GM18868 (cell line): Measurements from ENCODE around the gene DCT.

ENCODE experiments used
- ATAC-seq: cut with Tn5 transposase; IDR thresholded peaks from one replicate; pipeline ENCODE4 v1.9.1; 2021; ENCODE audit warnings: mild to moderate bottlenecking, moderate library complexity; ENCODE audit not compliant: unreplicated experiment

DCT gene

DNA sequence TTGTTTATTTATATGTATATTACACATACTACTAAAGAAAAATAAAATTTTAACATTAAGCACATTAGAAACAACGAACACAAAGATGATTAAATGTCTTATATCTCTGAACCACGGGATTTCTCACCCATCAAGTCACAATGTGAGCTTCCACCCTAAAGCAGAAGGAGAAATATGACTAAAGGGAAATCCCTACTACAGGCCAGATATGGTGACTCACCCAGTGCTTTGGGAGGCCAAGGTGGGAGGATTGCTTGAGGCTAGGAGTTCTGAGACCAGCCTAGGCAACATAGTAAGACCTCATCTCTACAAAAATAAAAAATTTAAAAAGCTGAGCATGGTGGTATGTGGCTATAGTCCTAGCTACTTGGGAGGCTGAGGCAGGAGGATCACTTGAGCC, 24.6 kb downstream of the DCT start:
- ATAC-seq: no peak

- no peak for ATAC-seq
Measured at GRCh38 chr13:94454334-94454733, 25.1 kb downstream of the DCT start.

DNA sequence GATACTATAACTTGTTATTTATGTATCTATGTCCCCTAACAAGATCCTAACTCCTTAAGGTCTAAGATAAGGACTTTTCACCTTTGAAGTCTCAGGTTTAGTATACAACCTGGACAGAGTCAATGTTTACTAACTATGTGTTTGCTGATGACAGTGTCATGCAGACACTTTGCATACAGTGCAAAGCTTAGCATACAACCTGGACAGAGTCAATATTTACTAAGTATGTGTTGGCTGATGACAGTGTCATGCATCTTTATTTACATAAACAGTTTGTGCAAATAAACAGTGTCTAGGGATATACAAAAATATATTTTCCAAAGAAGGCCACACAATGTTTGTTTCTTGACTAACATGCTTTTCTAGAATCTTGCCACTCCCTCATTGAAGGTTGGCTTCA, 34.7 kb downstream of the DCT start:
- no peak for ATAC-seq

DNA sequence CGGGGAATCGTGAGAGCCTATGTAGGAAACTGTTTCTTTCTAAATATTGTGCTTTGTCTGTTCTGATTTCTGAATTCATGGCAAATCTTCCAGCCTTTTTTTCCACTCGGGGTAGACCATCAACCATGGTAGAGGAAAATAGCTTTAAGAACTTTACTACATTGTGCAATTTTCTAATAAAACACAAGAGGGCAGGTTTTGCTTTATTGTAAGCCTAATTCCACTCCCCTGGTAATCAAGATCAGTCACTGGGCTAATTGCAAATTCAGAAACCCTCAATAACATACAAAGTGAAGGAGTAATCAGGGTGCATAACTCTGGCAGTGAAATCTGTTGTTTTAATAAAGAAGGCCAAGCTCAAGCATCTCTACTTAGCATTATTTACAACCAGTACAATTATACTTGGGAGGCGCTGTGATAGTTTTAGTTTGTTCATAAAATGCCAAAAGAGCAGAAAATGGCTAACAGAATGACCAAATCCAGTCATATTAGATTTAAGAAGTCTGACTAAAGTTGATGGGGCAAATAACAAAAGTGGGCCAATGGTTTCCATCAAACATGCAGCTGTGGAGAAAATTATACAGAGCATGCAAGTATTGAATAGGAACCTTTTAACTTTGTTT, 43.8 kb downstream of the DCT start:
- ATAC-seq: peak; percentile 29

GRCh38 chr13:94433055-94433961, 46.2 kb downstream of the DCT start:
- ATAC-seq: peak; percentile 97

DNA sequence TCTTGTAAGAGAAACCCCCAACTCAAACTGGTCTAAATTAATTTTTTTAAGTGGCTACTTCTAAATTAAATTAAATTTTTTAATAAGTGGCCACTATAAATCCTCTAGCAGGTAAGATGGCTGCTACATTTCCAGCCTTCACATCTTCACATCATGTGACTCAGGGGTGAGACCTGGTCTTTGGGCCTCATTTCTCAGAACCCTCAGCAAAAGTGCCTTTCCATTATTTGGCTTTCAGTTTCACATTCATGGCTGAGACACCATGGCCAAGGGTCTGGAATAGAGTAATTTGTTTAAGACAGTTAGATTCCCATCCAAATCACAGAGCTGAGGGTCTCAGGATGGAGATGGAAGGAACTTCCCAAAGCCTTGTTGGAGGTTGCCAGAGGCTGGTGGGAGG, 47.5 kb downstream of the DCT start:
- ATAC-seq: no peak

DNA sequence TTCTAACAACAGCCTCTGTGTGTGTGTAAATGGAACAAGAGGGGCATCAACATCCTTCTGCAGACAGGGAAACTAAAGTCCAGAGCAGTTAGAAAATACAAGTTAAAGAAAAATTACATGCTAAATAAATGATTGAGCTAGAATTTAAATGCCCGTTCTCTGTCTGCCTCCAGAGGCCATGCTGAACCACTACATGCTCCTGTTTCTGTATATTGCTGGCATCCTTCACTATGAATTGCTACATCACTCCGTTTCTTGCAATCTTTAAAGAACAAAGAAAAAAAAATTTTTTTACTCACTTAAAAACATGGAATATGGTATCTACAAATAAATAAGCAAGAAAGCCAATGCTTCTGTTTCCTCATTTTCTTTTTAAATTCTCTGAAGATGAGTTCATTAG, 47.9 kb downstream of the DCT start:
- no peak for ATAC-seq

DNA sequence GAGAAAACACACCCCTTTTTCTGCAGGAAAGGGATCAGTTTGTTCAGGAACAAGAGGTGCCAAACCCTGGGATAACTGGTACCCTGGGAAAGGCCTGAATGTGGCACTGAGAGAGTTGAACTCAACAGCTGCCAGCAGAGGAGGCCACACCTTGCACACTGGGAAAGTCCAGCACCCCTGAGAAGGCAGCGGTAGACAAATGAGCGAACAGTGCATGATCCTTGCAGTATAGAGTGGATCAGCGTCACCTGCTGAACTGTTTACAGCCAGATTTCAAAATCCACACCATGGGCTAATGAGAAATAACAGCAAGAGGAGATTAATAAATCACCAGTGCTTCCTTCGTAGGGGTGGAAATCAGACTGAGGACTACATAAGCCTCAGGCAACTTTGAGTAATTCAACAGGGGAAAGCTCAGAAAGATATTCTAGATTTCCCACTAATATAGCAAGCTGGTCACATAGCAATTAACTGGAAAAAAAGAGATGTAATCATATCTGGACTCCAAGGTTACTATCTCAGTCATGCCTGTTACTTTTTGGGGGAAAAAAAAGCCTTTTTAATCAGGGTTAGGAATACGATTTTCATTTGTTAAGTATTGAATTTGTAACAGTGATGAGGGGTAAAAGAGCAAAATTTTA, 52.0 kb downstream of the DCT start:
- peak; percentile 80 for ATAC-seq

GRCh38 chr13:94419925-94420305, 59.6 kb downstream of the DCT start:
- ATAC-seq: no peak

- ATAC-seq: peak; percentile 83
Measured at GRCh38 chr13:94419304-94419924, 60.1 kb downstream of the DCT start.

DNA sequence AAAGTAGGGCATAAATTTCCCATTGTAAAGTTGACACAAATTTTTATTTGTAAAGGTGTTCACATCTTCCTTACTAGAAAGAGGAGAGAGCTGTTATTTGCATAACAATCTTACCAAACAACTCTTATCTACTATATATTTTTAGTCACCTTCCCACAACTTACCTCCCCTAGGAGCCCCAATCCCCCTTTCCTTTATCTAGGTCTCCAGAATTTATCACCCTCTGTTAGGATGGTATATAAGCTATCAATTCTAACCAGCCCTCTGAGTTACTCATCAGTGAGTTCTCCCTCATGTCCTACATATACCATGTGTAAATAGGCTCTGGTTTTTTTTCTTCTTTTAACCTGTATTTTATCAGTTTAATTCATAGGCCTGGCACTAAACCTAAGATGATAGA, 62.2 kb downstream of the DCT start:
- no peak for ATAC-seq

DNA sequence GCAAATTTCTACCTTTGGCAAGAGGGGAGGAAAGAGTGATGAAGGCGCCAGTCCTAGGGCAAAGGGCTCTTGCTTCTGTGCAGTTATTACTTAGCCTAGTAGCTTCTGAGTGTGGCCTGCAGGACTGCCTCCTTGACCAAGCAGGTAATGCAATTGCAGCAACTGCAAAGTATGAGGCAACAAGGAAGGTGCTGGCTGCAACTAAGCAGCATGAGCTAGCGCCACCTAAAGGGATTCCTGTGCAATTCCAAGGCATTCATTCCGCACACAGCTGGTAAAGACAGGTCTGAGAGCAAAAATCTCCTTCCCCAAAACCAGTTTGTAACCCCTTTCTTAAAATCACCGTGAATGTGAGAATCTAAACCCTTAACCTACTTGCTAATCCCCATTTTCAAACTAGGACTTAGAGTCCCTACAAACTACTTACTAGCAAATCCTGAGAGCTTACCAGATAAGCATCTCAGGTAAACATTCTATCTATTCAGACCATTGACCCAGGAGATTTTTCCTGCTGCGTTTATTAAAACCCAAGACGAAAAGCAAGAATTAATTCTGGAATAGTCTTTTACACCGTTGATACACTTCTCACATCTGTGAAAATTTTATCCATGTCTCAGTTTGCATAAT, 62.9 kb downstream of the DCT start:
- ATAC-seq: no peak

DNA sequence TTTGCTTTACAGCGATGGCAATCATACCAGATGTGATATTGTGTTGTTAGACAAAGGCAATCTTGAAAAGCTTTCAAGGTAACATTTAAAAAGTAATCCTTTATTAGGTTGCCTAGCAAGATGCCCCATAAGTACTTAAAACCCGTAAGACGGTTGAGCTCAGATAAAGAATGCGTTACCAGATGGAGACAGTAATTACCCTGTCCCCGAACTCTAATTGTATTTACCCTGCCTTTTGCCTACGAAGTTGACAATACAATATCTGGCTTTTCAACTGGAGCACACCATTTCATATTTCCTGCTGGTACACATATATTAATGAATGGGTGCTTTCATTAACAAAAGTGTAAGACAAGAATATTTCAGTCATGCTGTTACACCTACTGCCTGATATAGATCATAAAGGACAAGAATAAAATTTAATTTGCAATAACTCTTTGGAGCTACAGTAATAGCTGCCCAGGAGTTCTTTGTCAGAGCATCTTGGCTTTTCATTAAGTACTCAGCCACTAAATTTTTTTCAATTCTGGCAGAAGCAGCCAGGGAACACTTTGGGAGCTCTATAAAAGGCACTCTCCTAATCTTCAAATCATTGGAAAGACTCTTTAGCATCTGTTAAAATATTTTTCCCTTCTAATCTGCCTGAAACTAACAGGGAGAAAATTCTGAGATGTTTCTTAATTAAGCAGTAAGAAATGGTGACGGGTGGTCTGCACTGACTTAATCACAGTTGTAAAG, 63.8 kb downstream of the DCT start:
- no peak for ATAC-seq

DNA sequence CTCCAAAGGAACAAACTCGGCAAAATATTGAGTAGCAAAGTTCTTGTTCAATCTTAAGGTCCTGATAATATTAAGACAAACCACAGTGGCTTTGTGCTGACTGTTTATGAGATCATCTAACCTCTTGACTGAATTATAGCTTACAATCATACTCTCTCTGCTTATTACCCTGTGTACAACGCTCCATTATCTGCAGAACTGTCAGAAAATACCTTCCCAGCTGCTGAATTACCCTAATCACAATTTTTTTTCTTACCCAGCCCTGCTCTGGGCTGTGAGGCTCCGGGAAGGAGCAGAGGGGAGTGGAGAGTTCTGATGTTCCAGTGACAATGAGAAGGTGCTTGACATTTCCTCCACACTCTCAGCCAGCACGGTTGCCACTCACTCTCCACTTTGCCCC, 64.8 kb downstream of the DCT start:
- ATAC-seq: no peak

- no peak for ATAC-seq
Measured at GRCh38 chr13:94414141-94414540, 65.3 kb downstream of the DCT start.

DNA sequence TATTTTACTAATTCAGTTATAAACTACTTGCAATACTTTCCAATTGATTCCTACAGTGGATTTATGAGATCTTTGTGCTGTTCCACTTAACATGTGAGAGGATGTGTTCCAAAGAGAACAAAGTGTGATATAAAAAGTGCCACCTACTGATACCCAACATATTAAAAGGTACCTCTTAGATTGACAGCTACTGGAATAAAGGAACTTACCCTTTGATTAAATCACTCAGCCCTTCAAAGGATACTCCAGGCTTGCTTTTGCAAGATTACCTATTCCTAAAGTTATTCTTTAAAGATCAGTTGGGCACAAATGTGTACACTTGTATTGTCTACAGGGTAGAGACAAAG, 65.9 kb downstream of the DCT start:
- ATAC-seq: no peak

DNA sequence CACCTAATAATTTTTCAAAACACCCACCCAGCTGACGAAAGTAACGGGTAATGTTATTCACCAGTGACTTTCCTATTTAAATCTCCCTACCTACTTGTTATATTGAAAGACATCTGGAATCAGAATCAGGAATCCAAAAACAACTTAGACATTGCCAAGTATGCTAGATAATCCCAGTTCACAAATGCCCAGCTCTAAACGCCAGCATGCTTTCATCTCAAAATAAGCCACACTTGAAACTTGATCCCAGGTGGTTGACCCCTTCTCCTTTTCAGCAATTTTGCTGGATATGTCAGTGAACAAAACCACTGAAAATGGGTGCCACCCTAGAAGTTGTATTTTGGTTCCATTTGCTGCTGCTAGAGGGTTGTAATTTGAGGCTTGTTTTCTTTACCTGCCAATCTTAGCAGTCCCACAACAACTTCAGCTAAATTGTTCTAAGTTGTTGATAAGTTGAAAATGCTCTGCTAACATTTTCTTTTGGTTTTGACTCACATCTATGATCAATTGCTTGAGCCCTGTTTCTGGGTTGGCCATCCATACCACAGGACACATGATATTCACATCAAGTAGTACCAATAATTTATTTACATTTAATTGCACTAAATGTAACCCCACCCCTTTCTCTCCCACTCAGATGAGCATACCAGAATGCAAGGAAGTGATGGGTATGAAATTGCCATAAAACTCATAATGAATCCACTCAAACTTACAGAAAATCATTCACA, 66.4 kb downstream of the DCT start:
- no peak for ATAC-seq

DNA sequence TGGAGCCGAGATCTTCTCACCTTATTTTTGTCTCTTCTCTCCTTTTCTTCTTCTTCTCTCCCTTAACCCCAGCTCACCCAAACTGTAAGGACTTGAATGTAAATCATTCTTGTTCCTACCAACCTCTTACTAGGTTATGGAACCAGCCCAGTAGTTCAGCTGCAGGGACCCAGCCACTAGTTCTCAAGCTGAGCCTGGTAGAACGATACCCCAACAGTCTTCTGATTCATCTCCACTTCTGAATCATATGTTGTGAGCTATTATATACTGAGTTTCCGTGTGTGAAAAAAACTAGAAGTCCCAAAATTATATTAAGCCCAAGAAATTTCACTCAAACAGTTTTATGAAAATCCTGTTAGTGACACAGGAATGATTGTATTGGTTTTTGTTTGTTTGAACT, 67.7 kb downstream of the DCT start:
- ATAC-seq: no peak

- ATAC-seq: no peak
Measured at GRCh38 chr13:94408314-94409036, 71.0 kb downstream of the DCT start.
